ENCODE data around the gene XPNPEP3.

DNA sequence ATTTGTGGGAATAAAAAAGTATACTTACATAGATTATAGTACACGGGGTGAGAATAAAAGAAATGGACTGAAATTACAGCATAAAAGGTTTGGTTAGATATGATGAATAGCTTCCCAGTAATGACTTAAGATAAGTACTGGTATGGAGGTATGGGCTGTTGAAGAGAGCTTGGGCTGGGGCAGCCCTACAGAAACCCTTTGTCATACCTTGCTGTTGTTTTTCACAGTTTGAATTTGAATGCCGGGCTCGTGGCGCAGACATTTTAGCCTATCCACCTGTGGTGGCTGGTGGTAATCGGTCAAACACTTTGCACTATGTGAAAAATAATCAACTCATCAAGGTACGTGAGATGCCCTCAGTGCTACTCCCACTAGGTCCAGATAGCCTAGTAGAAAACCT, 51.9 kb downstream of the XPNPEP3 start:
- TF ChIP-seq, protein P1, sequence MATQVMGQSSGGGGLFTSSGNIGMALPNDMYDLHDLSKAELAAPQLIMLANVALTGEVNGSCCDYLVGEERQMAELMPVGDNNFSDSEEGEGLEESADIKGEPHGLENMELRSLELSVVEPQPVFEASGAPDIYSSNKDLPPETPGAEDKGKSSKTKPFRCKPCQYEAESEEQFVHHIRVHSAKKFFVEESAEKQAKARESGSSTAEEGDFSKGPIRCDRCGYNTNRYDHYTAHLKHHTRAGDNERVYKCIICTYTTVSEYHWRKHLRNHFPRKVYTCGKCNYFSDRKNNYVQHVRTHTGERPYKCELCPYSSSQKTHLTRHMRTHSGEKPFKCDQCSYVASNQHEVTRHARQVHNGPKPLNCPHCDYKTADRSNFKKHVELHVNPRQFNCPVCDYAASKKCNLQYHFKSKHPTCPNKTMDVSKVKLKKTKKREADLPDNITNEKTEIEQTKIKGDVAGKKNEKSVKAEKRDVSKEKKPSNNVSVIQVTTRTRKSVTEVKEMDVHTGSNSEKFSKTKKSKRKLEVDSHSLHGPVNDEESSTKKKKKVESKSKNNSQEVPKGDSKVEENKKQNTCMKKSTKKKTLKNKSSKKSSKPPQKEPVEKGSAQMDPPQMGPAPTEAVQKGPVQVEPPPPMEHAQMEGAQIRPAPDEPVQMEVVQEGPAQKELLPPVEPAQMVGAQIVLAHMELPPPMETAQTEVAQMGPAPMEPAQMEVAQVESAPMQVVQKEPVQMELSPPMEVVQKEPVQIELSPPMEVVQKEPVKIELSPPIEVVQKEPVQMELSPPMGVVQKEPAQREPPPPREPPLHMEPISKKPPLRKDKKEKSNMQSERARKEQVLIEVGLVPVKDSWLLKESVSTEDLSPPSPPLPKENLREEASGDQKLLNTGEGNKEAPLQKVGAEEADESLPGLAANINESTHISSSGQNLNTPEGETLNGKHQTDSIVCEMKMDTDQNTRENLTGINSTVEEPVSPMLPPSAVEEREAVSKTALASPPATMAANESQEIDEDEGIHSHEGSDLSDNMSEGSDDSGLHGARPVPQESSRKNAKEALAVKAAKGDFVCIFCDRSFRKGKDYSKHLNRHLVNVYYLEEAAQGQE (IDR thresholded peaks at IDR 0.05; ENCODE audit: insufficient read depth in 1 of 2, low read depth in 2 of 2, low read length in 2 of 2): no peak
- TF ChIP-seq POLR2AphosphoS5 (IDR thresholded peaks at IDR 0.05; ENCODE audit: low read depth, low read length) (no peak), TAF1 (IDR thresholded peaks at IDR 0.05; ENCODE audit: borderline replicate concordance, insufficient read depth, low read length) (no peak)
